Subcutaneous abdominal adipose tissue (tissue), 5 donors: ENCODE results near the gene MARK1.

Source experiments
- H3K27ac ChIP-seq: one replicate; pipeline ENCODE4 v1.7.0; 2013; ENCODE audit warnings: low read depth, mild to moderate bottlenecking, inconsistent platforms, low read length, moderate library complexity
- H3K27me3 ChIP-seq, 5 donors: one replicate each; pipeline ENCODE4 v1.7.0; 2013; ENCODE audit warnings: low read length in 5 of 5, inconsistent platforms in 1 of 5; ENCODE audit not compliant: control insufficient read depth in 5 of 5, insufficient read depth in 4 of 5
- H3K36me3 ChIP-seq, 5 donors: one replicate each; pipeline ENCODE4 v1.7.0; 2013; ENCODE audit warnings: low read length in 5 of 5; ENCODE audit not compliant: control insufficient read depth in 5 of 5, insufficient read depth in 5 of 5
- H3K4me1 ChIP-seq, 5 donors: one replicate each; pipeline ENCODE4 v1.7.0; 2013; ENCODE audit warnings: low read length in 5 of 5, mild to moderate bottlenecking in 3 of 5, moderate library complexity in 1 of 5; ENCODE audit not compliant: control insufficient read depth in 5 of 5, insufficient read depth in 5 of 5
- H3K4me3 ChIP-seq, 5 donors: one replicate each; pipeline ENCODE4 v1.7.0; 2013; ENCODE audit warnings: low read length in 5 of 5, low read depth in 1 of 5
- H3K9ac ChIP-seq, 5 donors: one replicate each; pipeline ENCODE4 v1.7.0; 2013; ENCODE audit warnings: low read length in 5 of 5, mild to moderate bottlenecking in 4 of 5, moderate library complexity in 3 of 5
- H3K9me3 ChIP-seq, 5 donors: one replicate each; pipeline ENCODE4 v1.7.0; 2013; ENCODE audit warnings: low read length in 5 of 5; ENCODE audit not compliant: control insufficient read depth in 5 of 5
- donor health status: healthy.
- donor health status: healthy.
- donor health status: healthy.
- donor health status: healthy.
- donor health status: healthy.

The MARK1 gene

DNA sequence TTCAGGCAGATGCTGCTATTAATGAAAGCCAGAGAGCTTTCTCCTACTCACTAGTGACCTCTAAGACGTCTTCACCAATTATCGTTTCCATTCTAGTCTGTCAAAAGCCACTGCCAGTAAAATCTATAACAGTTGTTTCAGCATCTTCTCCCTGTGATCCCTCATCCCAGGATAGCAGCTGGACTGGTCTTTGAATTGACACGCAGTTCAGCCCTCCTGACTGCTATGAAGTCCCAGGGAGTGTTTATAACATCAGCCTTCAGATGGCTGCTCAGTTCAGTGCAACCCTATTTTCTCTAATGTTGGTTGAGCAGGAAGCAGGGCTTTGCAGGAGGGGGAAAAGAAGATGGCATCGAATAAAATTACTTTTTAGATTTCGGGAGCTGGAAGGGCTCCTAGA lies 23.6 kb upstream of the MARK1 start:
- Histone ChIP-seq H3K4me3 (no peak overlapping the region), H3K9me3 (no peaks in the 10 kb centered on the region), H3K27ac (no peak overlapping the region), H3K9ac (no peak overlapping the region), H3K4me1 (no peaks in the 10 kb centered on the region), H3K27me3 (no peaks in the 10 kb centered on the region), H3K36me3 (no peaks in the 10 kb centered on the region)

DNA sequence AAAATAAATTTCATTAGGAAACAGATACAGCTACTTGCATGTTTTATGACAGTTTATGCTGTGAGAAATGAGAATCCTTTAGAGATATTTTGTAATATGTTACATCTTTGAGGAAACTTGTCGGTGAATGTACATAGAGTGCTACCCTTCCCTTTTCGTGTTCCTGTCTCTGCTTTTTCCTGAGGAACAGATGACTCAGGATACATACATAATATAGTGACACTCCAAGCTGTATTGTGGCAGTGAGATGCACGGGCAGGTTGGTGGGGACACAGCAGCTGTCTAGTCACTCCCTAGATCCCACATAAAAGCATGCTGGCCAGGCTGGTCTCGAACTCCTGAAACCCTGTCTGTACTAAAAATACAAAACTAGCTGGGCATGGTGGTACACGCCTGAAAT lies 20.9 kb upstream of the MARK1 start:
- Histone ChIP-seq H3K9ac (no peak overlapping the region), H3K9me3 (no peaks in the 10 kb centered on the region), H3K4me3 (no peak overlapping the region), H3K27me3 (no peaks in the 10 kb centered on the region), H3K36me3 (no peaks in the 10 kb centered on the region), H3K4me1 (no peaks in the 10 kb centered on the region), H3K27ac (no peak overlapping the region)

DNA sequence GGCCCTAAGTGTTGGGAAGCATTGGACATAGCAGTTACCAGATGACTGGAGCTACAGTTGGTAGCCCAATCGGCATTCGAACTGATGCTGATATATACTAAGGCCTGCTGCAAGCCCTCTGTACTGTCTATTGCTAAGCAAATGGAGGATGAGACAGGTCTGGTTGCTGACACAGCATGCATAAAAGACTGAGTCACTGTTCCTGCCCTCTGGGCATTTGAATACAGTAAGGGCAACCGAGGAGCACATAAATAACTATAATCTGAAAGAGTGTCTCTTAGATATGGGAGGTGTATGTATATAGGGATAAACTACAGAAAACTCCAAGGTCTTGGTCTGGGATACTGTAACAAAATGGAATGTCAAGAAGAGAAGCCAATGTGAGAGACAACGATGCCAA lies 16.8 kb upstream of the MARK1 start:
- H3K4me3 ChIP-seq, result no peak overlapping the region
- no peak overlapping the region for H3K27ac ChIP-seq
- H3K36me3 ChIP-seq, result no peaks in the 10 kb centered on the region
- no peak overlapping the region for H3K9ac ChIP-seq
- no peaks in the 10 kb centered on the region for H3K9me3 ChIP-seq
- no peaks in the 10 kb centered on the region for H3K4me1 ChIP-seq
- no peaks in the 10 kb centered on the region for H3K27me3 ChIP-seq

DNA sequence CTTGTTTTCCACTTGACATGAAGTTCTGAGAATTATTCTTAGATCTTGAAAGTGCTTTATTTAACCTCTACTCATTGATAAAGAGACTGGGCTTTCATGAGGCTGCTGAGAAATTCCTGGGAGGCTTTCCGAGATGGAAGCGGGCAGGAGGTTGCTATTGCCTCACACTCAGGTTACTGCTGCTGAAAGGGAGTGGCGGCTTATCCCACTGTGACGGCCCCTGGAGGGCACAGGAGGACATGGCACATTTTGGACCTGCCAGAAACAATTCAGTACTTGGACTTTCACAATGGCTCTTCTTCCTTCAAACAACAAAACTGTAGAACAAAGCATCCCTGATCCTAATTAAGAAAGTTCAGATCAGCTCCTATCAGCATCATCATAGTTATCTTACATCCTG lies 16.2 kb upstream of the MARK1 start:
- Histone ChIP-seq H3K4me3 (no peak overlapping the region), H3K9me3 (no peaks in the 10 kb centered on the region), H3K4me1 (no peaks in the 10 kb centered on the region), H3K9ac (no peak overlapping the region), H3K27ac (no peak overlapping the region), H3K36me3 (no peaks in the 10 kb centered on the region), H3K27me3 (no peaks in the 10 kb centered on the region)

DNA sequence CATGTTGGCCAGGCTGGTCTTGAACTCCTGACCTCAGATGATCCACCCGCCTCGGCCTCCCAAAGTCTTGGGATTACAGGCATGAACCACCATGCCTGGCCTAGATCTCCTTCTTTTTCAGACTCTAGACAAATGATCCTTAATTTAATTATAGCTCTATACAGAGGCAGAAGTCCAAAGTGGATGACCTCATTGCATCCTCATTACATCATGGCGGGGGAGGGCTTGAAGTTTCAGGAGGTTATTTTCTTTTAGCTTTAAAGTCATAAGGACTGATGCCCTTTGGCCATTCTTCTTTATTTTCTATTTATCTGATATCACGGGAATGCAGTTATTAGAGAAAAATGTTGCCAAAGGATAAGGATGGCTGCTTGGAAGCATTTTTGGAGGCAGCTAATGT lies 14.1 kb upstream of the MARK1 start:
- no peaks in the 10 kb centered on the region for H3K4me1 ChIP-seq
- no peaks in the 10 kb centered on the region for H3K36me3 ChIP-seq
- H3K9me3 ChIP-seq, result no peaks in the 10 kb centered on the region
- H3K4me3 ChIP-seq, result no peak overlapping the region
- H3K27me3 ChIP-seq, result no peaks in the 10 kb centered on the region
- no peak overlapping the region for H3K27ac ChIP-seq
- H3K9ac ChIP-seq, result no peak overlapping the region

DNA sequence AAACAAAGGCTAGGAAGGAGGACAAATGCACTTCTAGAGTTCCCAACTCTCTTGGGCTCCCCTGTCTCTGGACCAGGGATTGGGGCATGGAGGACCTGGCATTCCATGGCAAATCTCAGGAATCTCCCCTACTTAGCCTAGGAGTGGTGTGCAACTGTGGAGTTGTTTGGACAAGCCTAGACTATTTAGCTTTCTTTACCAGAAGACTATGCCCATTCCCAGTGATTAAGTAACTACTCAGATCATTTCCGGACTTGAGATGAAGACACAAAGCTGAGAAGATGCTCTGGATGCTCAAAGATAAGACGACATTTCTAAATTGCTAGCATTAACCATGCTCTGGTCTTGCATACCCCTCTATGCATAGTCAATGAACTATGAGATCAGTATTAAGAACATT lies 13.7 kb upstream of the MARK1 start:
- Histone ChIP-seq H3K27me3 (no peaks in the 10 kb centered on the region), H3K4me1 (no peaks in the 10 kb centered on the region), H3K4me3 (no peak overlapping the region), H3K9me3 (no peaks in the 10 kb centered on the region), H3K27ac (no peak overlapping the region), H3K9ac (no peak overlapping the region), H3K36me3 (no peaks in the 10 kb centered on the region)

- no peak overlapping the region for H3K27ac ChIP-seq
- H3K27me3 ChIP-seq, result no peaks in the 10 kb centered on the region
- H3K36me3 ChIP-seq, result no peaks in the 10 kb centered on the region
Observed at GRCh38 chr1:220516014-220516721, 11.8 kb upstream of the MARK1 start.

GRCh38 chr1:220516722-220517042 lies 11.3 kb upstream of the MARK1 start:
- Histone ChIP-seq H3K4me1 (no peaks in the 10 kb centered on the region), H3K27ac (no peak overlapping the region), H3K9me3 (no peaks in the 10 kb centered on the region), H3K9ac (no peak overlapping the region), H3K4me3 (no peak overlapping the region), H3K27me3 (no peaks in the 10 kb centered on the region), H3K36me3 (no peaks in the 10 kb centered on the region)

More at GRCh38 chr1:220516014-220516721, 11.8 kb upstream of the MARK1 start:
- no peak overlapping the region for H3K9ac ChIP-seq
- H3K4me3 ChIP-seq, result no peak overlapping the region
- no peaks in the 10 kb centered on the region for H3K4me1 ChIP-seq
- H3K9me3 ChIP-seq, result no peaks in the 10 kb centered on the region

- Histone ChIP-seq H3K9me3 (no peaks in the 10 kb centered on the region), H3K4me1 (peaks cover 0 to 1% (median 0%) of the 10 kb centered on the region in 5 donors), H3K27me3 (no peaks in the 10 kb centered on the region), H3K36me3 (no peaks in the 10 kb centered on the region), H3K27ac (no peak overlapping the region), H3K4me3 (no peak overlapping the region), H3K9ac (no peak overlapping the region)
Observed at GRCh38 chr1:220521778-220522177, 6.2 kb upstream of the MARK1 start.

- no peak overlapping the region for H3K27ac ChIP-seq
Observed at GRCh38 chr1:220526294-220526693, 1.6 kb upstream of the MARK1 start.

More at GRCh38 chr1:220526294-220526693, 1.6 kb upstream of the MARK1 start:
- no peaks in the 10 kb centered on the region for H3K9me3 ChIP-seq
- H3K4me3 ChIP-seq, result no peak overlapping the region
- H3K9ac ChIP-seq, result no peak overlapping the region
- peaks cover 0 to 36% (median 26%) of the 10 kb centered on the region in 5 donors for H3K4me1 ChIP-seq
- no peaks in the 10 kb centered on the region for H3K27me3 ChIP-seq
- H3K36me3 ChIP-seq, result no peaks in the 10 kb centered on the region
